NCI-H748 (cell line): ENCODE results near the gene EGFR.
A peak's percentile ranks its signal among the peaks of the same experiment; 100 is the strongest.

Experiments
- DNase-seq: peaks from one replicate; lab custom pipeline; 2025; ENCODE audit not compliant: unreplicated experiment; lab: John Stamatoyannopoulos, UW

Gene EGFR

GRCh38 chr7:55142919-55143600 lies 124.2 kb downstream of the EGFR start:
- no peak for DNase-seq

DNA sequence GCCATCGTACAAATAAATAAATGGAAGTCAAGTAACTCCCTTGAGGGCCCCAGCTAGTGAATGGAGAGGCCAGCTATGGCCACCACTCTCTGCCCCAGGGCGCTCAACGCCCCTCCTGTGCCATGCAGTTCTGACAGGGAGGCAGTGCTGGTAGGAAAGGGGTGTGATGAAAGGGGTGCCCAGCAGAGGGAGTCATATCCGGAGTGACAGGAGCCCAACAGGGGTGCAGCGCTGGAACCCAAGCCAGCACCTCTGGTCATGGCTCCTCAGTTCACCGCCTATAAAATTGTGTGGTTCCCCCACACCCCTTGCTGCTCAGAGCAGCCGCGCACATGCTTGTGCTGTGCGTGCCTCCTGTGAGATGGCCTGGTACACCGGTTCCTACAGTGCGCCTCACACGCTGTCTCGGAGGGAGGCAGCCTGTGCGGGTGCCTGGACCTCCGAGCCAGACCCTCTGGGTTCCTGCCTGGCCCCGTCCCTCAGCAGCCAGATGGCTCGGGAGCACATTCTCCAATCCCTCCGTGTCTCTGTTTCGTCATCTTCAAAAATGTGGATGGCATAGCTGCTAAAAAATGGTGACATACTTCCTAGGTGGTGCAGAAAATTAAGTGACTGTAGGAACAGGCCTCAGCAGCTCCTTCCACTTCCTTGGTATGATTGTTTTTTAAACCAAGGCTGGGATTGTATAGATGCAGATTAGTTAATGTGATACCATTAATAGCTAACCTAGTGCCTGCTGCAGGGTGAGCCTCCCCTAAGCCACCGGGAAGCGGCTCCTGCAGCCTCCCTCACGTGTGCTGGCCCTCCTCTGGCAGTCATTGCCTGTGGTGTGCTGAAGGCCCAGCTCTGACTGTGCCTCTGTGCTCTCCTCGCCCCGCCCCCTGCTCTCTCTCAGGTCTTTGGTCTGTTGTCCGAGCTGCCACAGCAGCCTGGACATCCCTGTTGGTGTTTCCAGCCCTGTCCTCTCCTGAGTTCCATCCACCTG lies 125.8 kb downstream of the EGFR start:
- no peak for DNase-seq

GRCh38 chr7:55145606-55146005 lies 126.8 kb downstream of the EGFR start:
- no peak for DNase-seq

DNA sequence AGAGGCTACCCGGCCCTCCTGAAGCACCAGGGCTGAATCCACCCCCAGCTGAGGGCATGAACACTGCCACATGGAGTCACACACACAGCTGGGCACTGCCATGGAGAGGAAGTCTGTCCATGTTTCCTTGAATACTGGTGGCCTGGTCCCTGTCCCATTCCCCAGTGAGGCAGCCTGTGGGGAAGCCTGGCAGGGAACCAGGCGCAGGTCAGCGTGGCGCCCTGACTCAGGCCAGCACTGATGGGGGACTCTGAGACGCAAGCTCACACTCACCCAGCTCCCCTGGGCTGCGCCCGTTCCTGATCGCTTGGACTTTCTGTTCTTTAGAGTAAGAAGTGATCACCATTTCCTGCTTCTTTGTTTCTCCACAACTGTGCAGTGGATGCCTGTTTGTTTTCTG lies 128.3 kb downstream of the EGFR start:
- DNase-seq: no peak

DNA sequence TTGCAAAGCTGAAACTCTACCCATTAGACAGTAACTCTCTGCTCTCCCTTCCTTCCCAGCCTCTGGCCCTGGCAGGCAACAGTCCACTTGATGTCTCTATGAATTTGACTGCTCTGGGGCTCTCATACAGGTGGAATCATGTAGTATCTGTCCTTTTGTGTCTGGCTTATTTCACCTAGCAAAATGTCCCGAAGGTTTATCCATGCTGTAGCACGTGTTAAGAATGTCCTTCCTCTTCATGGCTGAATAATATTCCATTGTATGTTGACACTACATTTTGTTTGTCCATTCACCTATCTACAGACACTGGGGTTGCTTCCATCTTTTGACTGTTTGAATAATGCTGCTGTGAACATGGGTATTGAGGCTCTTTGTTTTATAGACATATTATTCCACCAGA lies 128.9 kb downstream of the EGFR start:
- no peak for DNase-seq

GRCh38 chr7:55148571-55148970 lies 129.8 kb downstream of the EGFR start:
- no peak for DNase-seq

DNA sequence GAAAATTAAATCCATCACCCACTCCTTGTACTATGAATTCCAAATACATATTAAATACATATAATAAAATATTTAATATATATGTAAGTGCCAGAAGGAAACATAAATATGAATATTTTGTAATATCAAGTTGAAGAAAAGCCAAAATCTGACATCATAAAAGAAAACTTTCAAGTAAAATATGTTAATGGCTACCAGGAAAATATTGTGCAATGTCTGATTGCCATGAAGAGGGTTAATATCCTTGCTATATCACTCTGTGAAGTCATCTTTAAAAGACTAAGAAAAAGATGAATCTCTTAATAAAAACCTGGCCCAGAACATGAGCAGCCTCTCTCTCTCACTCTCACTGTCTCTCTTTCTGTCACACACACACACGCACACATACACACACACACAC lies 130.2 kb downstream of the EGFR start:
- no peak for DNase-seq

- DNase-seq: no peak
Observed at GRCh38 chr7:55150166-55150565, 131.3 kb downstream of the EGFR start.

GRCh38 chr7:55150709-55151451 lies 132.1 kb downstream of the EGFR start:
- DNase-seq: no peak

GRCh38 chr7:55152516-55152915 lies 133.7 kb downstream of the EGFR start:
- no peak for DNase-seq

DNA sequence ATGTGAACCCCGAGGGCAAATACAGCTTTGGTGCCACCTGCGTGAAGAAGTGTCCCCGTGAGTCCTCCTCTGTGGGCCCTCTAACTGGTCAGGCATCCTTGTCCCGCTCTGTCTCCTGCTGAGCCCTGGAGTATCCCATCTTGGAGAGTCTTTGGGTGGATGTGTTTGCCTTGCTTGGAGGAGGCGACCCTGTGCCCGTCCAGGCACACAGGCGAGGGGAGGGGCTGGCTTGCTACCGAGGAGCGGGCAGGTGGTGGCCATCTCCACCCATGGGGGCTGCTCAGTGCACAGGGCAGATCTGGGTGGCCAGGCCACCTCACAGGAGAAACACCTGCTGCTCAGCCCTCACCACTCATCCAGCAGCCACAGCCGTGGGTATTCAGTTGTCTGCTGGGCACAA lies 135.3 kb downstream of the EGFR start:
- no peak for DNase-seq

- DNase-seq: peak; percentile 85
Observed at GRCh38 chr7:55155351-55156117, 136.7 kb downstream of the EGFR start.

- DNase-seq: no peak
Observed at GRCh38 chr7:55156919-55157763, 138.3 kb downstream of the EGFR start.

GRCh38 chr7:55157764-55158105 lies 138.9 kb downstream of the EGFR start:
- no peak for DNase-seq

GRCh38 chr7:55158541-55159382 lies 139.9 kb downstream of the EGFR start:
- DNase-seq: no peak

DNA sequence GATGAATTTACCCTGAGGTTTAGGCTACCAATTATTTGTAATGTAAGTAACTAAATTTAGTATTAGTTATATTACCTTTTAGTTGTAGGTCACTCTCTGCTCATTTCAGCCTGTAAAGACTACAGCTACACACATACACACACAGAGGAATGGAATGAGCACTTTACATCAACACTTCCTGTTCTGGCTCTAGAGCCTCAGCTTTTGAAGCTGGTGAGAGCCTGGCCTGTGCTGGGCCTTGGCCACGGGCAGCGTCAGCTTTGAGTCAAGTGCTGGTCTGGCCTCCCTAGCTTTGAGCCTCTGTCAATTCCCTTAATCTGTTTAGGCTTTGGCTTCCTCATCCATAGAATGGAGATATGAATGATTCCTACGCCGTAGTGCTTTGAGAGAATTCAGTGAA lies 141.7 kb downstream of the EGFR start:
- no peak for DNase-seq

DNA sequence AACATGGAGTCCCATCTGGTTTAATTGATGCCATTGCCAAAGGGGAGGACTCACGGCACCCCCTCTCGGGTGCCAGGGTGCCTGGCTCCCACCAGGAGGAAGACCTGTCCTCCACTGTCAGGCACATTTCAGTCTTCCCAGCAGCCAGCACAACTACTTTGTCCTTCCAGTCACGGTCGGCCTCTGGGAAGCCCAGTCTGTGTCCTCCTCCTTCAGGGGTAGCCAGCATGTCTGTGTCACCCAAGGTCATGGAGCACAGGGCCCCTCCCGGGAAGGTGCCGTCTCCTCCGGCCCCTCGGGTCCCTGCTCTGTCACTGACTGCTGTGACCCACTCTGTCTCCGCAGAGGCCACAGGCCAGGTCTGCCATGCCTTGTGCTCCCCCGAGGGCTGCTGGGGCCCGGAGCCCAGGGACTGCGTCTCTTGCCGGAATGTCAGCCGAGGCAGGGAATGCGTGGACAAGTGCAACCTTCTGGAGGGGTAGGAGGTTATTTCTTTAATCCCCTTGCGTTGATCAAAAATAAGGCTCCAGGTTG lies 142.4 kb downstream of the EGFR start:
- DNase-seq: no peak

DNA sequence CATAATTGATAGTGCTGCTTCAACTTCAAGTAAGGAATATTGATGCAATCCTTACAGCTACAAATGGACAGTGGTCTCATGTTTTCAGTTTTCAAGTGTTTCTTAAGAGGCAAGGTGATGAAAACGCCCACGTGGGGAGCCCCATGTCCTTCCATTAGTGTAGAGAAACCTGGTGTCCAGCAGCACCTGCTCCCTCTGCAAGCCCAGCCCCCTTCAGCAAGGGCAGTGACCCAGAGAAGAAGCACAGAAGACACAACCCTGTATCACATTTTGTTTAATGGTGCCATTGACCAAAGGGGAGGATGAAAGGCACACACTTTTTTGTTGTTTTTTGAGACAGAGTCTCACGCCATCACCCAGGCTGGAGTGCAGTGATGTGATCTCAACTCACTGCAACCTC lies 143.7 kb downstream of the EGFR start:
- no peak for DNase-seq

DNA sequence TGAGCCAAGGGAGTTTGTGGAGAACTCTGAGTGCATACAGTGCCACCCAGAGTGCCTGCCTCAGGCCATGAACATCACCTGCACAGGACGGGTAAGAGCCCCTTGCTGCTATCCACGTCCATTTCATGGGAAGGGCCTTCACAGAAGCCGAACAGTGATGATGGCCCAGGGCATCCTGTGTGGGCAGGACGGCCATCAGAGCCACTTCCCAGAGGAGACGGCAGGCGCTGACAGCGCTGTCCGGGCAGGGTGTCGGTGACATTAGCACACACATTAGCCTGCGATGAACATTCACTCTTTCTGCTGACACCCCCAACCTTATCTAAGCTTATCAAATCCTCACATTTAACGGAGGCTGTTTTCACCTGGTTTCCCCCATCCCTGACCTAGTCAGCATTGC lies 144.9 kb downstream of the EGFR start:
- no peak for DNase-seq
